SK-N-SH treated with all-trans-retinoic acid at 6 μM for 48 hours (cell line): ENCODE data around the gene TBC1D3.
"Not testable (repeated sequence)": the region's sequence is repeated elsewhere in the genome, so short reads cannot be mapped to it uniquely, and the experiment has no call there.

Experiments
- ATAC-seq: fragments of 200-7000 bp; cut with Tn5 transposase; 3 replicates; pipeline ENCODE4 v1.9.1; 2020; ENCODE audit warnings: mild to moderate bottlenecking, moderate library complexity

Gene TBC1D3

DNA sequence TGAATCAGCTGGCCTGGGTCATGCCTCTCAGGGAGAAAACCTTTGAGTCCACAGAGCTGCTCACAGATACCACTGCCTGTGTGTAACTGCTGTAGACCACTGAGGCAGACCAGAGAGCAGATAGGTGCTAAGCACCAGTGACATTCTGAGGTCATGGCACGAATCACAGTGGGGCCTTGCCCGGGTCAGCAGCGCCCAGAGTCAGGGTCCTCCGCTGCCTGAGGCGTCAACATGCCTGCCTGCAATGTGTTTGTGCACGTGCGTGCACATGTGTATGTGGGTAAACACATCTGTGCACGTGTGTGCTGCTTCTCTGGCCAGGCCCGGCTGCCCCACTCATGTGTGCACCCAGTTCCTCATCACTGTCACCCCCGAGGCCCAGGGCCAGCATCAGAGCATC, at the start of gene TBC1D3:
Gene TBC1D3 (minus strand): TSS at position 101 of the 400 bp plus-strand sequence. CDS start 1,526 bp downstream, outside the sequence.
- not testable (repeated sequence) for ATAC-seq

DNA sequence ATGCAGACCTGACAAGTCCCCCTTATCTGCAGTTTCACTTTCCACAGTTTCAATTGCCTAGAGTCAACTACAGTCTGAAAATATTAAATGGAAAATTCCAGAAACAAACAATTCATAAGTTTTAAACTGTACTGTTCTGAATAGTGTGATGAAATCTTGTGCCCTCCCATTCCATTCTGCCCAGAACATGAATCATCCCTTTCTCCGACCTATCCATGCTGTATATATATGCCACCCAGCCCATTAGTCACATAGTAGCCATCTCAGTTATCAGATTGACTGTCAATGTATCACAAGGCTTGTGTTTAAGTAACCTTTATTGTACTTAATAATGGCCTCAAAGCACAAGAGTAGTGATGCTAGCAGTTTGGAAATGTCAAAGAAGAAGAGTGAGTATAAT, 40.4 kb upstream of the TBC1D3 start:
- ATAC-seq: peak; percentile 97

DNA sequence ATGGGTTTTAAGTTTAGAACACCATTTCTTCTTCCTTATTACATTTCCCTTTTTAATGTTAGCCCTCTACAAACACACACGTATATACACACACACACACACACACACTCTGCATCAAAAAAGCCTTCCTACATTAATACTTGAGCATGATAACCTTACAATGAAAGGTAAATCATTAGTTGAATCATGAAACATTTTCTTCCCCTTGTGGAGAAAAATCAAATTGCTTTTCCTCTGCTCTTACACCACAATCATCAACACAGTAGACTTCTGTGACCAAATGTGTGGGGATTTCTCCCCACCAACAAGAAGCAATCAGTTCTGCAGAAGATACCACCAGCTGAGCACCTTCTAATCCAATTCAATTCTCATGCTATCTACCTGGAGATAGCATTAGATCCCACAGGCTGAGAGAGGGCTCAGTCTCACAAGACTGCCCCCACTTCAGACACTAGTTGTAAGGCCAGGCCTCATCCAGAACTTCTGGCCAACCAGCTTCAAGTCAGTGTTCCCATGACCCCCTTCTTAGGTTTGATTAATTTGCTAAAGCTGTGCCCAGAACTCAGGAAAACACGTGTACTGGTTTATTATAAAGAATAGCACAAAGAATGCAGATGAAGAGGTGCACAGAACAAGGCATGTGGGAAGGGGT, 33.6 kb upstream of the TBC1D3 start:
- peak; percentile 34; the same call in 2 of the 3 replicates for ATAC-seq

DNA sequence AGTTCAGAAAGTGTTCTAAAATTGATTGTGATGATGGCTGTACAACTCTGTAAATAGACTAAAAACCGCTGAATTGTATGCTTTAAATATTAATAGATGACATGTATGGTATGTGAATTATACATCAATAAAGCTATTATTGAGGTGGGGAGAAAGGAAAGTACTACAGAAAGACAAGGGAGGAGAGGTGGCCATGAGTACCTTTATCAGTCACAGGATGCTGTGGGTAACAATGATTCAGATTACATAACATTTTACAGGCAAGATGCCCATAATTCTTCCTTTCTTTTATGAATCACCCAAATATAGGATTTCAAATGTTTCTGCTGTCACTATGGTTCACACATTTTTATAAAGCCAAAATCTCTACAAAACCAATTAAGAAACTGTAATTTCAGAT, 28.5 kb upstream of the TBC1D3 start:
- peak; percentile 42; the same call in 2 of the 3 replicates for ATAC-seq

DNA sequence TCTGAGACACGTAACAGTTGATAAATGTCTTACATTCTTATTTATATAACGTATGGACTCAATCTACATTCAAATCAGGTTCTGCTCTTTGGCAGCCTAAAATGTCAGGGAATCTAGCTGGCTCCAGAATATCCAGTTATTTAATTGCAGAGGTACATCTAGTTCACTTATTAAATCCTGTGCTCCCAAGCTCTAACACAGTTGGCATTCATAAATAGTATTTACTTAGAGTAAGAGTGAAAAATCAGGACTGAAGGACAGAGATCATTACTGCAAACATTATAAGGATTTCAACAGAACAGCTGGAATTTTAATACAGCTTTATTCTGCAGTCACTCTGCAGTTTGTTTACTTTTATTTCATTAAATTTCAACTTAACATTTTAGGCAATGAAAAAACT, 7.9 kb upstream of the TBC1D3 start:
- not testable (repeated sequence) for ATAC-seq

DNA sequence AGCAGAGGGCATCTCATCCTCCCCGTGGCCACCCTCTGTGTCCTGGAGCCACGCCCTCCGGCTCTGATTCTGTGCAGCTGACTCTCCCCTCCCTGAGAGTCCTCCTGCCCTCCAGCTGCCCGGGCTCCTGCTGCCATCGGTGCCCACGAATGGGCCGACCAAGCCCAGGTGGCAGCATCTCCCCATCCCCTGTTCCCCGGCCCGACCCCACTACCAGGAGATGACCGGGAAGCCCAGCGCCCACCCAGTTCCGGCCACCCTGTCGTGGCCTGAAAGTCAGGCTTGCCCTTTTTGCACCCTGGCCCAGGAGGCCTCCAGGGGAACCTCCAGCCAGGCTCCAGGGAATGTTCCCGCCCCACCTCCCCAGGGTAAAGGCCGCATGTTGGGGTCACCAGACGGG, 57.5 kb downstream of the TBC1D3 start:
- not testable (repeated sequence) for ATAC-seq
